ENCODE data around the gene DAPK2. TPM values are rescaled to one million over a fixed set of nuclear protein-coding genes. Genes with fewer than 3 reads are reported as not detected.

Gene DAPK2
- total and polyA plus RNA-seq, 3 donors from 2014 or later = 3.6 to 7.7 (median 5.9) TPM

DNA sequence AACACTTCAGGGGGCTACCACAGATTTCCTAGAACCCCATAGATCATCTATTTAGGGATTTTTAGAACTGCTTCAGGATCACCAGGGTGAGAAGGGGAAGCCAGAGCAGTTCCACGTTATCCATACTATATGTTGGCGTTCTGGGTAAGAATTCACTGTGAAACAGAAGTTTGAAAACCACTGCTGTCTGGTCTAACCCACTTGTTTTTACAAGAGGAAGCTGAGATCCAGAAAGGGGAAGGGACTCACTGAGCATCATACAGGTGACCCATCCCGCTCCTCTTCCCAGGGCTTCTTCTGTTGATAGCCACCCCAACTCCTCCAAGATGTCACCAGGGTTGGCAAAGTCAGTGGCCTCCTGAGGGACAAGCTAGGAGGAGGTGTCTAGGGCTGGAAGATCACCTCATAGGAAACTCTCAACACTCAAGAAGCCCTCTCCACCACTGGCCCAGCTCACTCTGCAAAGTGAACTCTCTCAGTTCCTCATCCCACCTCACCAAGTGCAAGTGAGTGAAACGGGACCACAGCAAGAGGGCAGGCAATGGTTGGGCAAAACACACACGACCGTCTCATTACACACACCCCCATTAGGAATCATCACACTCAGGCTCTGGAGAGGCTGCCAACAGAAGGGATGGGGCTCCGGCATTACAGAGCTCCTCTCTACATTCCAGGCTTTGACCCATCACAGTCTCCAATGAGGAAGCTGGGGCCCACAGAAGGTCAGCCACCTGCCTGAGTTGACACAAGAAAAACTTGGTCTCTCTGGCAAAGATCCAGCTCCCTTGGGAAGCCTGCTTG lies 1.8 kb downstream of the DAPK2 start:
- intact Hi-C loops (cut with DNase I; ENCODE audit: low total_unique reads) = no loop called here

DNA sequence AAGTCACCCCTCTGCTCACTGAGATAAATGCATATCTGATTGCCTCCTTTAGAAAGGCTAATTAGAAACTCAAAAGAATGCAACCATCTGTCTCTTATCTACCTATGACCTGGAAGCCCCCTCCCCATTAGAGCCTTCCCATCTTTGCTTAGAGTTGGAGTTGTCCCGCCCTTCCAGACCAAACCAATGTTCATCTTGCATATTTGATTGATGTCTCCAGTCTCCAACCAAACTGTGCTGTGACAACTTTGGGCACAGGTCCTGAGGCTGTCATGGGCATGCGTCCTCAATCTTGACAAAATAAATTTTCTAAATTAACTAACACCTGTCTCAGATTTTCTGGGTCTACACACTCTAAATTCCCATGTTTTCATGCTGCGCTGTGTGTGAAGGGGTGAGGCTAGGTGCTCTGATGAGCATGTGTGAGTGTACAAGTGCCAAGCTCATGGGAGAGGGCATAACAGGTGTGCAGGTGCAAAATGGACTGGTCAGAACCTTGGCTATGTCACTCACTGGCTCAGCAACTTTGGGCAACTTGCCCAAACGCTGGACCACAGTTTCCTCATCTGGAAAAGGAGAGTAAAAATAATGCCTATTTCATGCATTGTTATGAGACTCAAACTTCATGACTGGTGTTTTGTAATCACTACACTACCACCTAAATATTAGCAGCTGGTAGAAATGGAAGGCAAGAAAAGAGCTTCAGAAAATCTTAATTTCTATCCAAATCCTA lies 7.2 kb downstream of the DAPK2 start:
- WGBS, 2 donors = 90 to 93% methylated on average over 4 of the region's 4 CpGs
- H3K27me3 ChIP-seq = no peaks in the 10 kb centered on the region
- intact Hi-C loops (cut with DNase I; ENCODE audit: low total_unique reads) = no loop called here
- H3K9me3 ChIP-seq = no peaks in the 10 kb centered on the region
- TF ChIP-seq, protein P1, sequence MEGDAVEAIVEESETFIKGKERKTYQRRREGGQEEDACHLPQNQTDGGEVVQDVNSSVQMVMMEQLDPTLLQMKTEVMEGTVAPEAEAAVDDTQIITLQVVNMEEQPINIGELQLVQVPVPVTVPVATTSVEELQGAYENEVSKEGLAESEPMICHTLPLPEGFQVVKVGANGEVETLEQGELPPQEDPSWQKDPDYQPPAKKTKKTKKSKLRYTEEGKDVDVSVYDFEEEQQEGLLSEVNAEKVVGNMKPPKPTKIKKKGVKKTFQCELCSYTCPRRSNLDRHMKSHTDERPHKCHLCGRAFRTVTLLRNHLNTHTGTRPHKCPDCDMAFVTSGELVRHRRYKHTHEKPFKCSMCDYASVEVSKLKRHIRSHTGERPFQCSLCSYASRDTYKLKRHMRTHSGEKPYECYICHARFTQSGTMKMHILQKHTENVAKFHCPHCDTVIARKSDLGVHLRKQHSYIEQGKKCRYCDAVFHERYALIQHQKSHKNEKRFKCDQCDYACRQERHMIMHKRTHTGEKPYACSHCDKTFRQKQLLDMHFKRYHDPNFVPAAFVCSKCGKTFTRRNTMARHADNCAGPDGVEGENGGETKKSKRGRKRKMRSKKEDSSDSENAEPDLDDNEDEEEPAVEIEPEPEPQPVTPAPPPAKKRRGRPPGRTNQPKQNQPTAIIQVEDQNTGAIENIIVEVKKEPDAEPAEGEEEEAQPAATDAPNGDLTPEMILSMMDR (IDR thresholded peaks at IDR 0.05) = no peak
- TF ChIP-seq POLR2A (IDR thresholded peaks at IDR 0.05) = no peak
- no peak for DNase-seq
- no peaks in the 10 kb centered on the region for H3K4me1 ChIP-seq
- no peak overlapping the region for H3K4me3 ChIP-seq
- H3K27ac ChIP-seq = no peak overlapping the region
- H3K36me3 ChIP-seq (ENCODE audit: low read depth, missing control alignments) = no peaks in the 10 kb centered on the region

More for the DNA sequence above, 1.8 kb downstream of the DAPK2 start:
- H3K4me1 ChIP-seq = peaks cover 9% of the 10 kb centered on the region
- 85 to 93% methylated on average over 7 of the region's 7 CpGs for WGBS, 2 donors
- no peaks in the 10 kb centered on the region for H3K9me3 ChIP-seq
- H3K27me3 ChIP-seq = no peaks in the 10 kb centered on the region
- no peak for DNase-seq
- no peak for TF ChIP-seq POLR2A (IDR thresholded peaks at IDR 0.05)
- TF ChIP-seq, protein P1 (IDR thresholded peaks at IDR 0.05) = no peak
- H3K4me3 ChIP-seq = no peak overlapping the region
- H3K27ac ChIP-seq = no peak overlapping the region
- H3K36me3 ChIP-seq (ENCODE audit: low read depth, missing control alignments) = no peaks in the 10 kb centered on the region

DNA sequence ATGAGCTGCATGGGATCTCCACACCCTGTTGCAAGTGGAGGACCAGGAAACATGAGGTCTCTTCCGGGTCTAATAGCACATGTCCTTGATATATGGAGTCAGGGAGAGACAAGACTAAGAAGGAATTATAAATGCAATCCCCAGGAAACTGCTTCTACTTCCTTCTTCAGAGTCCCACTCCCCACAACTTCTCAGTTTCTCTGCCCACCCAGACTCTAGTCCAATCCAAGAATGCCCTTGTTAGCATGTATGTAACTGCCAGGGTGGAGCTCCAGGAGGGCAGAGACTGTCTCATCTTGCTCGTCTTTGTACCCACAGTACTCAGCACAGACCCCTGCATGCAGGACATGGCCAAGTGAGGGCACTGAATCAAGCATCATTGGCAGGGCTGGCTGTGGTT lies 8.3 kb downstream of the DAPK2 start:
- DNase-seq = no peak
- 39 to 50% methylated on average over 2 of the region's 2 CpGs for WGBS, 2 donors
- TF ChIP-seq, protein P1 (IDR thresholded peaks at IDR 0.05) = no peak
- no peak for TF ChIP-seq POLR2A (IDR thresholded peaks at IDR 0.05)
- Histone ChIP-seq H3K4me3 (no peak overlapping the region), H3K27ac (no peak overlapping the region), H3K9me3 (no peaks in the 10 kb centered on the region), H3K4me1 (no peaks in the 10 kb centered on the region), H3K27me3 (no peaks in the 10 kb centered on the region), H3K36me3 (ENCODE audit: low read depth, missing control alignments) (no peaks in the 10 kb centered on the region)
- intact Hi-C loops (cut with DNase I; ENCODE audit: low total_unique reads) = no loop called here

DNA sequence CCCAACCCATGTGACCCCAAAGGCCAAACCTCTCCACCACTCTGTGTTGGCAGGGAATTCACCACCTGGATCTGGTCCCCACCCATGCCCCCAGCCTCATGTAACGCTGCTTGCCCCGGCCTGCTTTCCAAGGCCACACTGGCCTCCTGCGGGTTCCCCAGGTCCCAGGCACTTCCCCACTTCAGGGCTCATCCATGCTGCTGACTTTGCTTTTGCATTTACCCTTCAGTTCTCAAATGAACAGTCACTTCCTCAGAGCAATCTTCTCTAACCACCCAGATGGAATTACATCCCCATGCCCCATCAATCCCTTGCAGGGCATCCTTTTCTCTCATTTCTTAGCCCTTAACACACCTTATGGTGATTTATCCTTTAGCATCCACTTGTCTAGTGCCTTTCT lies 9.2 kb downstream of the DAPK2 start:
- H3K27me3 ChIP-seq = no peaks in the 10 kb centered on the region
- WGBS, 2 donors = 91 to 95% methylated on average over 3 of the region's 3 CpGs
- TF ChIP-seq, protein P1 (IDR thresholded peaks at IDR 0.05) = no peak
- TF ChIP-seq POLR2A (IDR thresholded peaks at IDR 0.05) = no peak
- no peak overlapping the region for H3K4me3 ChIP-seq
- H3K9me3 ChIP-seq = no peaks in the 10 kb centered on the region
- intact Hi-C loops (cut with DNase I; ENCODE audit: low total_unique reads) = no loop called here
- H3K36me3 ChIP-seq (ENCODE audit: low read depth, missing control alignments) = no peaks in the 10 kb centered on the region
- no peak for DNase-seq
- H3K4me1 ChIP-seq = no peaks in the 10 kb centered on the region
- no peak overlapping the region for H3K27ac ChIP-seq
